Lung (tissue), 12 donors: ENCODE measurements around the gene DDX39B. TPM values are rescaled to one million over a fixed set of nuclear protein-coding genes. Genes with fewer than 3 reads are reported as not detected.

Experiments
- ATAC-seq: fragments of 200-7000 bp; cut with Tn5 transposase; one replicate; pipeline ENCODE4 v1.9.1; 2020; ENCODE audit warnings: moderate number of reproducible peaks; ENCODE audit not compliant: insufficient read depth, low FRiP score
- DNase-seq, 3 donors: peaks; one replicate each; pipeline ENCODE4 v3.0.0-alpha.2; 2013 to 2017
- H3K27ac ChIP-seq, 2 donors: one replicate each; pipeline ENCODE4 v1.5.1; 2013; ENCODE audit warnings: mild to moderate bottlenecking in 2 of 2, moderate library complexity in 2 of 2, control low read depth in 1 of 2, inconsistent platforms in 1 of 2, low read depth in 1 of 2, low read length in 1 of 2
- H3K27me3 ChIP-seq, 3 donors: one replicate each; pipeline ENCODE4 v1.5.1; 2013; ENCODE audit warnings: low read length in 2 of 3; ENCODE audit not compliant: control insufficient read depth in 3 of 3, insufficient read depth in 3 of 3
- H3K36me3 ChIP-seq, 4 donors: one replicate each; pipeline ENCODE4 v1.5.1; 2013; ENCODE audit warnings: low read length in 4 of 4, mild to moderate bottlenecking in 1 of 4, moderate library complexity in 1 of 4; ENCODE audit not compliant: control insufficient read depth in 4 of 4, insufficient read depth in 4 of 4
- H3K4me1 ChIP-seq, 5 donors: one replicate each; pipeline ENCODE4 v1.5.1; 2013; ENCODE audit warnings: low read length in 5 of 5, mild to moderate bottlenecking in 2 of 5, moderate library complexity in 1 of 5; ENCODE audit not compliant: control insufficient read depth in 5 of 5, insufficient read depth in 5 of 5
- H3K4me3 ChIP-seq: one replicate; pipeline ENCODE4 v1.5.1; 2013; ENCODE audit warnings: mild to moderate bottlenecking, control low read depth, moderate library complexity
- H3K9ac ChIP-seq, 2 donors: one replicate each; pipeline ENCODE4 v1.5.1; 2013; ENCODE audit warnings: low read length in 2 of 2, control low read depth in 1 of 2; ENCODE audit not compliant: insufficient read depth in 1 of 2
- H3K9me3 ChIP-seq, 4 donors: one replicate each; pipeline ENCODE4 v1.5.1; 2013; ENCODE audit warnings: low read length in 3 of 4, mild to moderate bottlenecking in 1 of 4, moderate library complexity in 1 of 4; ENCODE audit not compliant: control insufficient read depth in 4 of 4, insufficient read depth in 3 of 4
- whole genome bisulfite sequencing, 2 donors: extraction: QIAGEN DNeasy Blood & Tissue Kit; methylation state at CpG; one replicate each; pipeline ENCODE4 v1.1.7; 2013; 5-methylcytosine and 5-hydroxymethylcytosine counted together
- polyA plus RNA-seq, 2 donors: library from polyadenylated mRNA; stranded (reverse); fragments of 200-250 nt; gene quantifications; one replicate each; pipeline ENCODE4 v1.2.1, GENCODE V29; 2013
- total RNA-seq, 2 donors: library from RNA; depleted of rRNA in 1 of 2; stranded (reverse); fragments of >200 nt in 1 of 2; gene quantifications; one replicate each; pipeline ENCODE4 v1.2.1, GENCODE V29; 2014 to 2021
- TF ChIP-seq, protein P1 (sequence below): IDR thresholded peaks from 2 replicates; pipeline ENCODE4 v1.5.1; 2012; ENCODE audit warnings: mild to moderate bottlenecking; ENCODE audit errors: control extremely low read depth, extremely low read depth
- donor health status: control.
- donor health status: control.
- donor health status: Bipolar disorder and iron deficiency.
- donor health status: healthy.
- donor health status: DM: yes; HTN: yes; CAD: no.

DDX39B gene
- total and polyA plus RNA-seq, 4 donors = 316 to 418 (median 336) TPM

DNA sequence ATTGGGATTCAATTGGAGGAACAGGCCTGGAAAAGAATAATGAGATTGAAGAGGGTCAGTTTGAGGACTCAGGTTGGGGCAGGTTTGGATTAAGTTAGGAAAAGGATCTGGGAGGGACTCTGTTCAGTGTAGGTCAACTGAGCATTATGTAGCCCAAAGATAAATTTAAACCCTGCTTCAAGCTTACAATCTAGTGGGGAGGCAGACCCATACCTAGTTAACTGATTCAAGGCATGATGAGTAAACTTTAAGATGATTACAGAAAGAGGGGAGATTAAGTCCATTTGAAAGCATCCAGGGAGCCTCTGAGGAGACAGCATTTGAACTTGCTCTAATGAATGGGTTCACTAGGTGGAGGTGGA is 18.9 kb upstream of the DDX39B start:
- DNase-seq (no peak), ATAC-seq (no peak)
- Histone ChIP-seq H3K4me3 (no peak overlapping the region), H3K4me1 (peaks cover 0 to 27% (median 0%) of the 10 kb centered on the region in 5 donors), H3K9ac (no peak overlapping the region), H3K36me3 (peaks cover 6 to 18% (median 9%) of the 10 kb centered on the region in 4 donors), H3K27ac (peak overlapping the region in 1 of 2 donors; percentile 65), H3K27me3 (no peaks in the 10 kb centered on the region), H3K9me3 (no peaks in the 10 kb centered on the region)
- TF ChIP-seq, protein P1, sequence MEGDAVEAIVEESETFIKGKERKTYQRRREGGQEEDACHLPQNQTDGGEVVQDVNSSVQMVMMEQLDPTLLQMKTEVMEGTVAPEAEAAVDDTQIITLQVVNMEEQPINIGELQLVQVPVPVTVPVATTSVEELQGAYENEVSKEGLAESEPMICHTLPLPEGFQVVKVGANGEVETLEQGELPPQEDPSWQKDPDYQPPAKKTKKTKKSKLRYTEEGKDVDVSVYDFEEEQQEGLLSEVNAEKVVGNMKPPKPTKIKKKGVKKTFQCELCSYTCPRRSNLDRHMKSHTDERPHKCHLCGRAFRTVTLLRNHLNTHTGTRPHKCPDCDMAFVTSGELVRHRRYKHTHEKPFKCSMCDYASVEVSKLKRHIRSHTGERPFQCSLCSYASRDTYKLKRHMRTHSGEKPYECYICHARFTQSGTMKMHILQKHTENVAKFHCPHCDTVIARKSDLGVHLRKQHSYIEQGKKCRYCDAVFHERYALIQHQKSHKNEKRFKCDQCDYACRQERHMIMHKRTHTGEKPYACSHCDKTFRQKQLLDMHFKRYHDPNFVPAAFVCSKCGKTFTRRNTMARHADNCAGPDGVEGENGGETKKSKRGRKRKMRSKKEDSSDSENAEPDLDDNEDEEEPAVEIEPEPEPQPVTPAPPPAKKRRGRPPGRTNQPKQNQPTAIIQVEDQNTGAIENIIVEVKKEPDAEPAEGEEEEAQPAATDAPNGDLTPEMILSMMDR = no peak

DNA sequence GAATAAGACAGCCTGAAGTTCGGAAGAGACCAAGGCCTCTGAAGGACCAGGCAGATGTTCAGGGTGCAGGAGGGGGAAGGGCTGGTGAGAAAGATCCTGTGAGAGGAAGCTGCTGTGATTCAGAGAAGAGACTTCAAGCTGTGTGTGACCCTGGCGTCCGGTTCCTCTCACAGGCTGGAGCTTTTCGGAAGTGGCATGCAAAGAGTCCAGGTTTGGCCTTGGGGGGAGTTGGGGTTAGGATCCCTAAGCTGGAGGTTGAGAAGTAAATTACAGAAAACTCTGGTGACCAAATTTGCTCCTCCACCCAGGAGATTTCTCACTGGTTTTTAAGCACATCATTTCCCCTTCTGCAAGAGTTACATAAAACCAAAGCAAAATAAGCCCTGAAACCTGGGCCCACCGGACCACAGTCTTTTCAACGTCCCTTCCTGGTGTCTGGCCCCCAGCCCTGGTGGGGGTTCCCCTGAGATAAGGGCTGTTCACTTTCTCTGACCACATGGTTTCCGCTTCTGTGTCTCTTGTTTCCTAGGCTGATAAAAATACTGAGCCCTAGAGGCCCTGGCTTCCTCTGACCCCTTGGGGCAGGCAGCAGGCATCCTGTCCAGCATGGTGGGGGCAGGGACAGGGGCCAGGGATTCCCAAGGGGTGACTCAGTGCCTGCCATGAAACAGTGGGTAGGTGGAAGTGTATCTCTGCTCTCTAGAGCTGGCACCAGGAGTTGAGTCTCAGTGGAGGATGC is 18.3 kb upstream of the DDX39B start:
- TF ChIP-seq, protein P1 = no peak
- 19 to 33% methylated on average over 7 of the region's 7 CpGs for WGBS, 2 donors
- peaks cover 6 to 18% (median 9%) of the 10 kb centered on the region in 4 donors for H3K36me3 ChIP-seq
- H3K4me1 ChIP-seq = peaks cover 0 to 27% (median 0%) of the 10 kb centered on the region in 5 donors
- no peaks in the 10 kb centered on the region for H3K27me3 ChIP-seq
- H3K9ac ChIP-seq = no peak overlapping the region
- DNase-seq = peak; percentile 36 to 61 (median 49)
- H3K27ac ChIP-seq = peak overlapping the region; percentile 24 to 87
- H3K4me3 ChIP-seq = no peak overlapping the region
- ATAC-seq = peak; percentile 81
- no peaks in the 10 kb centered on the region for H3K9me3 ChIP-seq

DNA sequence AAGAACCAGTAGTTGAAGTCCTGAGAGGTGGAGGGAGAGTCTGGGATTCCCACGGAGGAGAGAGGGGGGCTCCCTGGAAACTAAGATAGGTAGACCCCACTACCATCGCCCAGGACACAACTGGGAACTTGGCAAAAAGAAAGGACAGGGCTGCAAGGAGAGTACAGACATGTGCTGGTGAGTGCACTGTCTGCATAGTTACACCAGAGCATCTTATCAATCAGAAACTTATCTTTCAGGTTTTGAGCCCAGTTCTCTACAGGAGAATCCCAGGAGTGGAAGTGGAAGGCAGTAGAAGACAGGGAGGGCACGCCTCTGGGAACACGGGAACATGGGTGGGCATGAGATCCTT is 17.8 kb upstream of the DDX39B start:
- Histone ChIP-seq H3K36me3 (peaks cover 6 to 18% (median 11%) of the 10 kb centered on the region in 4 donors), H3K27me3 (no peaks in the 10 kb centered on the region), H3K4me3 (no peak overlapping the region), H3K4me1 (peaks cover 0 to 27% (median 0%) of the 10 kb centered on the region in 5 donors), H3K27ac (peak overlapping the region; percentile 24 to 87), H3K9ac (no peak overlapping the region), H3K9me3 (no peaks in the 10 kb centered on the region)
- DNase-seq (no peak), ATAC-seq (no peak)
- TF ChIP-seq, protein P1 = no peak
- 45 to 50% methylated on average over 4 of the region's 4 CpGs for WGBS, 2 donors
